Liver (tissue), 3 donors: ENCODE data around the gene GPR75.
"Not testable (repeated sequence)": the region's sequence is repeated elsewhere in the genome, so short reads cannot be mapped to it uniquely, and the experiment has no call there.

ENCODE experiments used
- ATF3 ChIP-seq: IDR thresholded peaks from 2 replicates; pipeline ENCODE4 v1.6.1; 2016; ENCODE audit warnings: antibody characterized with exemption
- CTCF ChIP-seq: fragments of 150-350 bp; IDR thresholded peaks from 2 replicates; pipeline ENCODE4 v1.5.1; 2017; ENCODE audit warnings: improper control_type of control experiment, low read depth, low read length; ENCODE audit not compliant: missing input control
- EGR1 ChIP-seq, 2 donors: IDR thresholded peaks; 2 replicates each; pipeline ENCODE4 v1.6.1; 2016 to 2018; ENCODE audit warnings: antibody characterized with exemption in 2 of 2, low read depth in 2 of 2
- donor health status: healthy.
- donor health status: healthy.

- not testable (repeated sequence) for TF ChIP-seq CTCF; ATF3; EGR1 (IDR thresholded peaks at IDR 0.05; ENCODE audit: low read depth in 2 of 2)
Observed at GRCh38 chr2:53851052-53851757, 8.6 kb downstream of the GPR75 start.
